Smooth muscle cell (in vitro differentiated cells): Measurements from ENCODE around the gene TYRO3. TPM values are rescaled to one million over a fixed set of nuclear protein-coding genes. Genes with fewer than 3 reads are reported as not detected.

Source experiments
- polyA plus RNA-seq: library from polyadenylated mRNA; unstranded; fragments of >200 nt; fragmentation: Nextera tagmentation; extraction: Ambion mirVana; gene quantifications from 2 replicates; pipeline ENCODE4 v1.2.1, GENCODE V29; 2016
- total RNA-seq: library from RNA; depleted of rRNA; stranded (reverse); fragments of >200 nt; gene quantifications from 2 replicates; pipeline ENCODE4 v1.2.3, GENCODE V29; 2014

Gene TYRO3
- total and polyA plus RNA-seq, 2 experiments from 2014 or later = 11.5 to 20.5 TPM

Other genes starting within 250 kb of the TYRO3 start
- gene OIP5, start 226.6 kb upstream of the TYRO3 start, total RNA-seq = 4.2 and 4.9 TPM in 2 replicates
- 4.3 and 5.6 TPM in 2 replicates for gene OIP5, start 226.6 kb upstream of the TYRO3 start, polyA plus RNA-seq
- gene NUSAP1, start 226.3 kb upstream of the TYRO3 start, total RNA-seq = 20.7 and 39.1 TPM in 2 replicates
- gene NUSAP1, start 226.3 kb upstream of the TYRO3 start, polyA plus RNA-seq = 19.2 and 26.6 TPM in 2 replicates
- 17.8 and 31.2 TPM in 2 replicates for gene NDUFAF1, start 156.7 kb upstream of the TYRO3 start, total RNA-seq
- gene NDUFAF1, start 156.7 kb upstream of the TYRO3 start, polyA plus RNA-seq = 20.1 and 28.2 TPM in 2 replicates
- 25.7 and 38.4 TPM in 2 replicates for gene RTF1, start 142.1 kb upstream of the TYRO3 start, total RNA-seq
- gene RTF1, start 142.1 kb upstream of the TYRO3 start, polyA plus RNA-seq = 68.1 and 92.8 TPM in 2 replicates
- 2.8 and 5.8 TPM in 2 replicates for gene ITPKA, start 65.3 kb upstream of the TYRO3 start, total RNA-seq
- gene ITPKA, start 65.3 kb upstream of the TYRO3 start, polyA plus RNA-seq = 1.5 and 2.1 TPM in 2 replicates
- gene LTK, start 45.4 kb upstream of the TYRO3 start, total RNA-seq = 0.18 and 1.2 TPM in 2 replicates
- gene LTK, start 45.4 kb upstream of the TYRO3 start, polyA plus RNA-seq = 1.6 and 2.3 TPM in 2 replicates
- 15.5 and 15.8 TPM in 2 replicates for gene RPAP1, start 15.0 kb upstream of the TYRO3 start, total RNA-seq
- gene RPAP1, start 15.0 kb upstream of the TYRO3 start, polyA plus RNA-seq = 37.1 and 37.5 TPM in 2 replicates
- gene MGA, start 101.2 kb downstream of the TYRO3 start, total RNA-seq = 52.9 and 56.3 TPM in 2 replicates
- gene MGA, start 101.2 kb downstream of the TYRO3 start, polyA plus RNA-seq = 5.5 and 10.3 TPM in 2 replicates
- gene MAPKBP1, start 215.3 kb downstream of the TYRO3 start, total RNA-seq = 9.0 and 10.7 TPM in 2 replicates
- gene MAPKBP1, start 215.3 kb downstream of the TYRO3 start, polyA plus RNA-seq = 6.6 and 9.3 TPM in 2 replicates